GM10248 (cell line): Measurements from ENCODE around the gene ZDHHC5.

Experiments
- CTCF ChIA-PET: fragments of 300-600 bp; sonication (Branson Sonifier 250); formaldehyde crosslinking; extraction: SDS; loops from one replicate; lab custom pipeline; 2021; ENCODE audit warnings: antibody characterized with exemption; lab: Yijun Ruan, JAX
- POLR2A ChIA-PET: fragments of 350-650 bp; sonication (Branson Sonifier 250); formaldehyde crosslinking; extraction: SDS; loops from one replicate; lab custom pipeline; 2020; ENCODE audit warnings: antibody characterized with exemption; lab: Yijun Ruan, JAX
- DNase-seq: peaks from one replicate; pipeline ENCODE4 v3.0.0; 2012; ENCODE audit errors: extremely low spot score
- CTCF ChIP-seq: IDR thresholded peaks from 2 replicates; pipeline ENCODE4 v1.5.1; 2012; ENCODE audit warnings: mild to moderate bottlenecking, low read depth; ENCODE audit errors: extremely low read depth, missing control alignments, control extremely low read depth

The ZDHHC5 gene

DNA sequence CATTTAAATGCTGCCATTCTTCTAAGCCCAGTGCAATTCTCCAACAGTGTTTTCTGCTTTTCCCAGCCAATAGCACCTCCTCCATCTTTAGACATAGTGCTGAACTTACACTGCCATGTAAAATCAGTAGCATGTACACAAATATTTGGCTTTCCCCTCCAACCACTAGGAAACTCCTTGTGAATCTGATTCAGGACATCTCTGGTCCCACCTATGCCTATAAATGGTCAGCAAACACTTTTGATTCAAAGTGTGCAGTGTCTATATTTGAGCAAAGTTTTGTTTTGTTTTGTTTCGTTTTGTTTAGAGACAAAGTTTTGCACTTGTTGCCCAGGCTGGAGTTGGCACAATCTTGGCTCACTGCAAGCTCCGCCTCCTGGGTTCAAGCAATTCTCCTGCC, 43.0 kb upstream of the ZDHHC5 start:
- CTCF ChIA-PET, result interaction anchor here (1.4 to 4.0 kb wide), 3 partner anchors 16 to 57 kb away, joined by 7 to 12 read pairs (median 8); partner anchors contain the start of gene UBE2L6
- POLR2A ChIA-PET, result no interaction called here
- DNase-seq, result no peak
- no peak for TF ChIP-seq CTCF

- TF ChIP-seq CTCF, result no peak
- DNase-seq, result no peak
- ChIA-PET CTCF (interaction anchor here (1.3 to 4.0 kb wide), 3 partner anchors 12 to 18 kb away, joined by 3 to 12 read pairs (median 8); no protein-coding TSS in a partner anchor), POLR2A (no interaction called here)
Observed at GRCh38 chr11:57626895-57627294, 41.0 kb upstream of the ZDHHC5 start.

GRCh38 chr11:57630171-57630570, 37.7 kb upstream of the ZDHHC5 start:
- CTCF ChIA-PET, result interaction anchor here (1.8 to 3.5 kb wide), 4 partner anchors 10 to 136 kb away, joined by 6 to 20 read pairs (median 8); no protein-coding TSS in a partner anchor
- DNase-seq, result no peak
- no peak for TF ChIP-seq CTCF
- POLR2A ChIA-PET, result no interaction called here

DNA sequence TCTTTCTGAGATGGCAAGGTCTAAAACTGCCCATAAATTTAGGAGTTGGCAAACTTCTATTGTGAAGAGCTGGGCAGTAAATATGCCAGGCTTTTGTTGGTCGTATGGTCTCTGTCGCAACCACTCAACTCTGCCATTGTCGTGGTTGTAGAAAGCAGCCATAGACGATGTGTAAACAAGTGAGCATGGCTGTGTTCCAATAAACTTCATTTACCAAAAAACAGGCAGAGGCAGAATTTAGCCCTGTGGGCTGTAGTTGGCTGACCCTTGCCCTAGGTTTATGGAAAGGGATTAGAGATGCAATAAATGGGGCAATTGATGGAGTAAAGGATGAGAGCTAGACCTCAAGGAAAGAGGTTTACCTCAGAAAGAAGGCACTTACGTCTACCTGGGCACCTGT, 35.8 kb upstream of the ZDHHC5 start:
- CTCF ChIA-PET, result interaction anchor here (0.6 to 3.5 kb wide), 6 partner anchors 8 to 139 kb away, joined by 3 to 20 read pairs (median 3); no protein-coding TSS in a partner anchor

GRCh38 chr11:57633394-57634070, 34.4 kb upstream of the ZDHHC5 start:
- TF ChIP-seq CTCF, result no peak
- no peak for DNase-seq
- ChIA-PET CTCF (interaction anchor here (0.8 to 4.1 kb wide), 8 partner anchors 8 to 176 kb away, joined by 3 to 16 read pairs (median 4); partner anchors contain the start of gene UBE2L6), POLR2A (no interaction called here)

More for the DNA sequence above, 35.8 kb upstream of the ZDHHC5 start:
- TF ChIP-seq CTCF, result no peak
- POLR2A ChIA-PET, result no interaction called here
- DNase-seq, result no peak

- no peak for TF ChIP-seq CTCF
- CTCF ChIA-PET, result interaction anchor here (0.7 to 4.1 kb wide), 6 partner anchors 10 to 176 kb away, joined by 3 to 16 read pairs (median 6); partner anchors contain the start of gene UBE2L6
- no peak for DNase-seq
- POLR2A ChIA-PET, result interaction anchor here (1.0 kb wide), 1 partner anchor 38 kb away, joined by 3 read pairs; no protein-coding TSS in a partner anchor
Observed at GRCh38 chr11:57634311-57634710, 33.6 kb upstream of the ZDHHC5 start.
